ENCODE data around the gene KCNJ14. TPM values are rescaled to one million over a fixed set of nuclear protein-coding genes. Genes with fewer than 3 reads are reported as not detected.

The KCNJ14 gene
- total and polyA plus RNA-seq, 7 donors: 0.28 to 2.6 (median 1.1) TPM

GRCh38 chr19:48466561-48467325, 11.4 kb downstream of the KCNJ14 start:
- no peak for ATAC-seq
- TF ChIP-seq CTCF (IDR thresholded peaks at IDR 0.05): no peak
- DNase-seq: no peak
- no peak overlapping the region for H3K27ac ChIP-seq
- H3K4me1 ChIP-seq: peaks cover 12% of the 10 kb centered on the region
- 62 to 66% (median 66%) methylated on average over 16 of the region's 16 CpGs for WGBS, 3 donors
- no peak overlapping the region for H3K4me3 ChIP-seq
- no peaks in the 10 kb centered on the region for H3K27me3 ChIP-seq (ENCODE audit: insufficient read depth in 3 of 3, low read length in 2 of 3)
- intact Hi-C loops (cut with DNase I): no loop called here
- no peaks in the 10 kb centered on the region for H3K9me3 ChIP-seq
- H3K36me3 ChIP-seq (ENCODE audit: insufficient read depth in 1 of 2, low read depth in 1 of 2): peaks cover 0 to 17% of the 10 kb centered on the region in 2 donors

- Histone ChIP-seq H3K4me1 (peaks cover 12% of the 10 kb centered on the region), H3K36me3 (ENCODE audit: insufficient read depth in 1 of 2, low read depth in 1 of 2) (peaks cover 0 to 38% of the 10 kb centered on the region in 2 donors), H3K27ac (peak overlapping the region; percentile 97), H3K27me3 (ENCODE audit: insufficient read depth in 3 of 3, low read length in 2 of 3) (no peaks in the 10 kb centered on the region), H3K4me3 (peak overlapping the region; percentile 91), H3K9me3 (no peaks in the 10 kb centered on the region)
- DNase-seq: peak; percentile 100
- intact Hi-C loops (cut with DNase I): no loop called here
- ATAC-seq: peak; percentile 94 to 95 (median 94)
- TF ChIP-seq CTCF (IDR thresholded peaks at IDR 0.05): no peak
- WGBS, 3 donors: 0 to 1% (median 0%) methylated on average over 36 of the region's 36 CpGs
These were observed 13.5 kb downstream of the KCNJ14 start for GRCh38 chr19:48468772-48469288.

- TF ChIP-seq CTCF (IDR thresholded peaks at IDR 0.05): no peak
- Histone ChIP-seq H3K4me1 (peaks cover 12% of the 10 kb centered on the region), H3K27me3 (ENCODE audit: insufficient read depth in 3 of 3, low read length in 2 of 3) (no peaks in the 10 kb centered on the region), H3K4me3 (peak within 1 kb of the TSS; percentile 91), H3K36me3 (ENCODE audit: insufficient read depth in 1 of 2, low read depth in 1 of 2) (peaks cover 0 to 43% of the 10 kb centered on the region in 2 donors), H3K9me3 (no peaks in the 10 kb centered on the region), H3K27ac (peak within 1 kb of the TSS; percentile 97)
- DNase-seq: peak; percentile 89 to 92
- intact Hi-C loops (cut with DNase I): no loop called here
- whole genome bisulfite sequencing, 3 donors: 0 to 2% (median 1%) methylated on average over 39 to 66 of the region's 66 CpGs
- peak; percentile 56 to 76 (median 68) for ATAC-seq
These were observed 14.0 kb downstream of the KCNJ14 start, which contains the start of gene CYTH2 for GRCh38 chr19:48469289-48469881. Gene CYTH2, plus strand, starts transcription at chr19:48469369. Its CDS starts 139 bp downstream, at chr19:48469508.

- Histone ChIP-seq H3K27me3 (ENCODE audit: insufficient read depth in 3 of 3, low read length in 2 of 3) (no peaks in the 10 kb centered on the region), H3K4me3 (peak overlapping the region; percentile 91), H3K4me1 (peaks cover 12% of the 10 kb centered on the region), H3K9me3 (no peaks in the 10 kb centered on the region), H3K27ac (peak overlapping the region; percentile 97), H3K36me3 (ENCODE audit: insufficient read depth in 1 of 2, low read depth in 1 of 2) (peaks cover 0 to 50% of the 10 kb centered on the region in 2 donors)
- ATAC-seq (no peak), DNase-seq (no peak)
- intact Hi-C loops (cut with DNase I): no loop called here
- WGBS, 3 donors: 50 to 54% (median 53%) methylated on average over 20 of the region's 20 CpGs
- TF ChIP-seq CTCF (IDR thresholded peaks at IDR 0.05): no peak
These were observed 14.7 kb downstream of the KCNJ14 start for GRCh38 chr19:48469934-48470680.

All from psoas muscle (tissue), 8 donors.